HG02840 (cell line): ENCODE results near the gene ABCA8.
"Not testable (repeated sequence)": the region's sequence is repeated elsewhere in the genome, so short reads cannot be mapped to it uniquely, and the experiment has no call there.

Experiments used
- ATAC-seq: cut with Tn5 transposase; IDR thresholded peaks from one replicate; pipeline ENCODE4 v1.9.1; 2021; ENCODE audit warnings: mild to moderate bottlenecking, moderate library complexity, moderate number of reproducible peaks; ENCODE audit not compliant: unreplicated experiment, low FRiP score

The ABCA8 gene

GRCh38 chr17:68955181-68955841 lies at the start of gene ABCA8:
TSS of gene ABCA8 (minus strand) at chr17:68955392. CDS start at chr17:68942034, 13,358 bp downstream.
- no peak for ATAC-seq

- ATAC-seq, result not testable (repeated sequence)
Observed at GRCh38 chr17:69004759-69005158, 49.6 kb upstream of the ABCA8 start.

GRCh38 chr17:68999743-69000142 lies 44.6 kb upstream of the ABCA8 start:
- ATAC-seq, result not testable (repeated sequence)

- ATAC-seq, result no peak
Observed at GRCh38 chr17:68993112-68993511, 37.9 kb upstream of the ABCA8 start.

- ATAC-seq, result no peak
Observed at GRCh38 chr17:68987966-68988365, 32.8 kb upstream of the ABCA8 start.

- no peak for ATAC-seq
Observed at GRCh38 chr17:68981288-68981687, 26.1 kb upstream of the ABCA8 start.

- no peak for ATAC-seq
Observed at GRCh38 chr17:68973098-68973846, 18.1 kb upstream of the ABCA8 start.

GRCh38 chr17:68972119-68972704 lies 17.0 kb upstream of the ABCA8 start:
- no peak for ATAC-seq

- ATAC-seq, result no peak
Observed at GRCh38 chr17:68969101-68969500, 13.9 kb upstream of the ABCA8 start.

- ATAC-seq, result no peak
Observed at GRCh38 chr17:68963958-68964357, 8.8 kb upstream of the ABCA8 start.

GRCh38 chr17:68961214-68961882 lies 6.2 kb upstream of the ABCA8 start:
- ATAC-seq, result no peak

- ATAC-seq, result not testable (repeated sequence)
Observed at GRCh38 chr17:68959117-68959516, 3.9 kb upstream of the ABCA8 start.

GRCh38 chr17:68957944-68958343 lies 2.8 kb upstream of the ABCA8 start:
- ATAC-seq, result no peak

- no peak for ATAC-seq
Observed at GRCh38 chr17:68954146-68954896, 871 bp downstream of the ABCA8 start.

- no peak for ATAC-seq
Observed at GRCh38 chr17:68953340-68953997, 1.7 kb downstream of the ABCA8 start.

GRCh38 chr17:68950725-68951124 lies 4.5 kb downstream of the ABCA8 start:
- no peak for ATAC-seq

- not testable (repeated sequence) for ATAC-seq
Observed at GRCh38 chr17:68947868-68948267, 7.3 kb downstream of the ABCA8 start.

- ATAC-seq, result no peak
Observed at GRCh38 chr17:68944435-68945035, 10.7 kb downstream of the ABCA8 start.

GRCh38 chr17:68943812-68944182 lies 11.4 kb downstream of the ABCA8 start:
- not testable (repeated sequence) for ATAC-seq
